Heart left ventricle (tissue), 13 donors: ENCODE results near the gene U2AF1L4.

Experiments used
- CTCF ChIP-seq, 12 donors: fragments of 200-600 bp; sonication (generic) in 4 of 12; IDR thresholded peaks; one replicate each; pipeline versions ENCODE4 v1.5.0 to v1.8.0; 2018 to 2022; ENCODE audit warnings: antibody characterized with exemption in 12 of 12, mild to moderate bottlenecking in 5 of 12
- POLR2A ChIP-seq, 2 donors: fragments of 450-650 bp; IDR thresholded peaks; one replicate each; pipeline ENCODE4 v1.6.1; 2017; ENCODE audit warnings: antibody characterized with exemption in 2 of 2, mild to moderate bottlenecking in 2 of 2, moderate library complexity in 2 of 2
- donor health status: ischemic (EF 13 %, LVEDD 7.1; RV severe dilation, severe dysfunction).
- donor health status: DM: no; HTN: yes; CAD: no.
- donor health status: DM: no; HTN: no; CAD: no.
- donor health status: ischemic (EF 25% LVEDD 6.9; RV normal size, moderate dysfunction).
- donor health status: ischemic (EF 25% LVEDD 5.7; RV mildly dilated, moderate dysfunction).
- donor health status: ischemic (EF 35%, LVEDD 5.7; RV mildly dilated, moderate dysfunction).
- donor health status: nonischemic (EF 11% LVEDD 7.7; RV severe dilation, severe dysfunction).
- donor health status: DM: yes; HTN: yes; CAD: no.
- donor health status: PGD.
- donor health status: ischemic (EF 29% LVEDD 5.4; RV normal size, mild dysfunction).
- donor health status: nonischemic (EF 23%, LVEDD 6.1; RV moderate dilation, normal function).

DNA sequence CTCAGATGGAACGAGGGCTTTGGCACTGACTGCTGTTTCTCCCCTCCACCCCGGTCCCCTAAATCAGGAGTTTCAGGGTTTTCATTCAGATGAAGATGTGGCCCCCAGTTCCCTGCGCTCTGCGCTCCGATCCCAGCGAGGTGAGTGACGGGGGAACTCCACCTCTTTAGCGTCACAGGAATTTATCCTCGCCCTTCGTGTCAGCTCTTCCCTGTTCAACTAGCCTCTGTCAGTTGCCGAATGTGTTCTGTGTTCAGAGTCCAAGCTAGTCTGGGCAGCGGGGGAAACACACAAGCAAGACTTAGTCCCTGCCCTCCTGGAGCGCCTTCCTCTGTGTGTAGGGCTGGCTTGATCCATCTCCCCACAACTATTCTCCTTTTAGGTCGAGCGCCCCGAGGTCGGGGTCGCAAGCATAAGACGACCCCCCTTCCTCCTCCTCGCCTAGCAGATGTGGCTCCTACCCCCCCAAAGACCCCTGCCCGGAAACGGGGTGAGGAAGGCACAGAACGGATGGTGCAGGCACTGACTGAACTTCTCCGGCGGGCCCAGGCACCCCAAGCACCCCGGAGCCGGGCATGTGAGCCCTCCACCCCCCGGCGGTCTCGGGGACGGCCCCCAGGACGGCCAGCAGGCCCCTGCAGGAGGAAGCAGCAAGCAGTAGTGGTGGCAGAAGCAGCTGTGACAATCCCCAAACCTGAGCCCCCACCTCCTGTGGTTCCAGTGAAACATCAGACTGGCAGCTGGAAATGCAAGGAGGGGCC, 25.6 kb downstream of the U2AF1L4 start:
- TF ChIP-seq CTCF (IDR thresholded peaks at IDR 0.05) (no peak), POLR2A (IDR thresholded peaks at IDR 0.05) (no peak)
